Measurements from ENCODE around the gene GRIK1.

Gene GRIK1

DNA sequence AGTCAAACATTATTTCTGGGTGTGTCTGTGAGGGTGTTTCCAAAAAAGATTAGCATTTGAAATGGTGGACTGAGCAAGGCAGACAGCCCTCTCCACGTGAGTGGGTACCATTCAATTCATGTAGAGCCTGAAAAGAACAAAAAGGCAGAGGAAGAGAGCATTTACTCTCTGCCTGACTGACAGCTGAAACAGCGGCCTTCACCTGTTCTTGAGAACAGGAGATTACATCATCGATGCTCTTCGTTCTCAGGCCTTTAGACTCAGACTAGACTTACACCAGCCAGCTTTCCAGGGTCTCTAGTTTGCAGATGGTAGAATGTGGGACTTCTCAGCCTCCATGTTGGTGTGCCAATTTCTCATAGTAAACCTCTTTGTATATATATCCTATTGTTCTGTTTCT, 338.7 kb downstream of the GRIK1 start:
- DNase-seq, result no peak
- intact Hi-C loops (cut with DNase I), result no loop called here

DNA sequence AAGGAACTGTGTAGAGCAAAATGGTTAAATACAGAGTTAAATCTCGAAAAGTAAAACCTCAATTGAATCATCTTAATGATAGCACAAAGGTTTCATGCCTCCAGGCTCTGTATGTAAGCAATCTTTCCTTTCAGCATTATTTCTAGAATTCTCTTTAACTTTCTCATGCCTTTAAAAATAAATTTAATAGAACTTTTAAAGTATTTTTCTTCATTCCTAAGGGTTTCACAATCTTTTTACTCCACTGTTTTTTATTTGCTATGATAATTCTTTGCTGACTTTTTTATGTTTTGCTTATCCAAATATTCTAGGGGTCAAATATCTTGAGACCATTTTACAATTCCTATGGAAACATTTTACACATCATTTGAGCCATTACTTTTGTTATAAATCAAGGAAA, 353.1 kb downstream of the GRIK1 start:
- intact Hi-C loops (cut with DNase I), result no loop called here
- DNase-seq, result no peak

DNA sequence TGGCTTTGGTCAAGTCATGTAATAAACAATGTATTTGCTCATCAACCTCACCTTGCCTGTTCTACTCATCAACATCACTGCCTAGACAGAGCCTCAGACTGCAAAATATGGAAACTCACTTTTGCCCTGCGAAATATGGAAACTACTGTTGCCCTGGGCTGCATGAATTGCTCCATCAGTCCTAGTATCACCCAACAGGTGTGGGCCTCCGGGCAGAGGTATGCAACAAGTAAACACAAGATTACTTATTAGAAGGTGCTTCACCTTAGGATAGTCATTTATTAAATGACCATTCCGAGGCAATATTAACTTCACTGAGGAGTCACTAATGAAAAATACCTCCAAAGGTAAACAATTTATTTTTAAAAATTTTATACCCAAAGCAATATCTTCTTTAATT, 354.3 kb downstream of the GRIK1 start:
- intact Hi-C loops (cut with DNase I), result no loop called here
- no peak for DNase-seq

DNA sequence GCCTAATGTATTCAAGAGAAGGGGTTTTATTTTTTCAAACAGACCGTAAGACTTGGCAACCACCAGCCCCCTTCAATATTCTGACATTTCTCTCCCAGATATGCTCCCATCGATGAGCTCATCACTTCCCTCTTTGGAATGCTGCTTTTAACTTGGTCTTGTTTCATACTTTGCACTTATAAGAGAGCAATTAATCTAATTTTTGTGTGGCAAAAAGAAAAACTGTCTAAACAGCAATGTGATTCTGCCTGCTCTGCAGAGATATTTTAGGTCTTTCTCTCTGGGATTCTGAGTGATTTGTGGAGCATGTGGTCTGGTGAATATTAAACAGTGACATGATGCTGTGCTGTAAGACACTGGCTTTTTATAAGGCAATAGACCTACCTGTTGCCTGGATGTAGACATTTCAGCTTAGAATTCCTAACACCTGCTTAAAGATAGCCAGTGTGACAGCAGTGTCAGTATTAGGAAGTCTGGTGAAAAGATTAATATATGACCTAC, 356.3 kb downstream of the GRIK1 start:
- DNase-seq, result no peak
- intact Hi-C loops (cut with DNase I), result no loop called here

DNA sequence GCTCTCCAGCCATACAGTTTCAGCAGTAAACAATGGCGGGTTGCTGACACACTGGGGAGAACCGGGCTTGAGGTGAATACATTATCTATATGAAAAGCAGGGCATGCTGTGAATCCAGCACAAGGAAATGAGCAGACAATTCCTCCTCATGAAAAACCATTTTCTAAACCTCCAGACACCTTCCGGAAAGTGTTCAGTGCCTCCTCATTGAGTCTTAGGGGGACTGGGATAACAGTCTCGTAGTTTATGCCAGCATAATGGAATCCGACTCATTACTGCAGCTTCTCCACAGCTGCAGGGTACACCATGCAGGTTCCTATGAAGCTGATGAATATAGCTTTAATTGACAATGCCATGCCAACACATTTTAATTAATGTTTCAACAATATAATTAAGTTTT, 356.9 kb downstream of the GRIK1 start:
- no peak for DNase-seq
- intact Hi-C loops (cut with DNase I), result no loop called here

DNA sequence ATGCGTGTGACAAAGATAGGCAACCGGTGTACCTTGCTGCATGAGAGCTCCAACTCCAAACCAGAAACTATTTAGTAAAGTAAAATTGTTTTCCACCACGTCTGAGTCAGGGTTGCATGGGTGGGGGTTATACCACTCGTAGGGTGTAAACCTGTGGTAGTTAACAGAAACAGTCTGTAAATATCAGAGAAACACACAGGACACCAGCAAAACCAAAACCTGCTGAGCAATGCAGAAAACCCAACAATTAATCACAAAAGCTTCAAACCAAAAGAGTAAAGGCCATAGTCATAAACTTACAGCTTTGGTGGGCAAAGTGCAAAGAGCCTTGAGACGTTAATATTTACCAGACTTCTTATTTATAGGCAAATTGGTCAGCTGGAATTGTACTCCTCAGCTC, 358.4 kb downstream of the GRIK1 start:
- no peak for DNase-seq
- intact Hi-C loops (cut with DNase I), result no loop called here

DNA sequence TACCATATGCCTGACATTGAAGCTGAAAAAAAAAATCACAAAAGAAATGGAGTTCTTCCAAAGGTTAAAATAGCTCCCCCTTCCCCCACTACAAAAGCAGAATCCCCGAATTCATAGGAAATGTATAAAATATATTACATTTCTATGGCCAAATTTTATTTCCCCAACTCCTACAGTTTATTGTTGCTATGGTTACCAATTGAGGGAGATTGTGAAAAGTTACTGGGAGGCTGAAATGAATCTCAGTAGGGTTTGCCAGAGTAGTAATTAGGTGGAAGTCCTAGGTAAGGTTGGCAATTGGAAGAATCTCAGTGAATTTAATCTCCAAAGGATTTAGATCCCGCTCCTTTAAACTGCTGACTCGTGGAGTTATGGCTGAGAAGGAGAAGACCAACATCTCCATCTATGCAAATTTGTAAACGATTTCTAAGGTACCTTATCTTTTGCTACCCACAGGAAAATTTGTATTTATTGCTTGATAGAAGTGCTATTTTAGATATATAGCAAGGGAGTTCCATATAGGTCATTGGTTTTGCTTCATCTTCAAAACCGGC, 359.0 kb downstream of the GRIK1 start:
- DNase-seq, result no peak

DNA sequence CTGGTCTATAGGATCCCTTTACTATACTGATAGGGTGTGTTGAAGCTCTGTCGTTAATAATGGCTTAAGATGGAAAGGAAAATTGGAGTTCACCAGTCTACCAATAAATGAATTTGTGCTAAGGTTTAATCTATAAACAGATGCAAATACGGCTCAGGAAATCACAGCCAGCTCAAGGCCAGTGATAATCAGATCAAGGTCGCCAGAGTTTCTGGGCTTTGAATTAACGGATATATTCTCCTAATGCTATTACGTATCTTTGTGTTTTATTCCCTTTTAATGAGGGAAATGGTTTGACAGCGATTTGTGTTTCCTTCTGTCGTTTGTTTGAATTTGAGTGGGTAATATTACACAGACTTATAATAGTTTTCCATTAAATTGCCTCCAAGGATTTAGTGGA, 361.5 kb downstream of the GRIK1 start:
- intact Hi-C loops (cut with DNase I), result no loop called here
- no peak for DNase-seq

More for the DNA sequence above, 359.0 kb downstream of the GRIK1 start:
- intact Hi-C loops (cut with DNase I), result no loop called here

DNA sequence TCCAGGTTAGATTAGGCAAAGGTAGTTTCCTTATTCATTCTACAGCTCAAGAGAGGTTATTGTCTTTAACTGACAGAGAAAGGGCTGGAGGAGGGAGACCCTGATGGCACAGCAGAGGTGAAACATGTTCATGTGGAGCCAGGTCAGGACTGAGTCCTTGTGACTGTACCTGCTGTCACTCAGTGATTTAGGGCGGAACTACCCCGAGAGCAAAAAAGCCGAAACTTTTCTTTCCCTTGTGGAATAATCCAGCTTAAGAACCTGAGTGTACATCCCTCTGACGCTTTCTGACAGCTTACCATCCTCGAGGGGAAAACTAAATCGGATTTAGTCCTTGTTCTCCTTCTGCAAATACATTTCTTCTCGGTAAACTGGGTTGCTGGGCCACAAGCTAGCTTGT, 367.8 kb downstream of the GRIK1 start:
- DNase-seq, result no peak
- intact Hi-C loops (cut with DNase I), result no loop called here

DNA sequence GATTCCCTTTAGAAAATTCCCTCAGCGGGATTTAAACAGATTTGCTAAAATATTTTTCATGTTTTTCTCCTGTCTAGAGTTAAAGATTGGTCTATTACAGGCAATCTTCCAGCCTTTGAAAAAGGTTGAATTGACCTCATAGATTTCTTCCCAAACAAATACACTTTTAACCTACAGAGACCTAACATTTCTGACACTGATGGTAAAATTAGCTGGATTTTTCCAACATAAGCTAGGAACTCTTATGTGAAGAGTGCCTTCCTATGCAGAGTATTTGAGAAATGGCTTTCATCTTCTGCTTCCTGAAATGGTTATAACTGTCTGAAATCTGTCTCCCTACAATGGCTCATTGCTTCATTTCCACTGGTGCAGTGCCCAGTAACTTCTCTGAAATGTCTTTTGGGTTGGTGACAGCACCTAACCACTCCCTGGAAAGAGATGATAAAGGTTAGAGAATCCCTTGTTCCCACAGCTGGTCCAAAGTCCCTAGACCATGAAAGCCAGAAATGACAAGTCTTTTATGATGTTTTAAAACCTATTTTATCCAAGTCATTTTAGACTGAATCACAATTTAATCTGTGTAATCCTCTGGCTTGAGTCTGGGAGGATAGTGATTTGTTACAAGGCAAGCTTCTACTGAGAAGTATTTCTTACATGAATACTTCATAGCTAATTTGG, 371.6 kb downstream of the GRIK1 start:
- DNase-seq, result no peak

DNA sequence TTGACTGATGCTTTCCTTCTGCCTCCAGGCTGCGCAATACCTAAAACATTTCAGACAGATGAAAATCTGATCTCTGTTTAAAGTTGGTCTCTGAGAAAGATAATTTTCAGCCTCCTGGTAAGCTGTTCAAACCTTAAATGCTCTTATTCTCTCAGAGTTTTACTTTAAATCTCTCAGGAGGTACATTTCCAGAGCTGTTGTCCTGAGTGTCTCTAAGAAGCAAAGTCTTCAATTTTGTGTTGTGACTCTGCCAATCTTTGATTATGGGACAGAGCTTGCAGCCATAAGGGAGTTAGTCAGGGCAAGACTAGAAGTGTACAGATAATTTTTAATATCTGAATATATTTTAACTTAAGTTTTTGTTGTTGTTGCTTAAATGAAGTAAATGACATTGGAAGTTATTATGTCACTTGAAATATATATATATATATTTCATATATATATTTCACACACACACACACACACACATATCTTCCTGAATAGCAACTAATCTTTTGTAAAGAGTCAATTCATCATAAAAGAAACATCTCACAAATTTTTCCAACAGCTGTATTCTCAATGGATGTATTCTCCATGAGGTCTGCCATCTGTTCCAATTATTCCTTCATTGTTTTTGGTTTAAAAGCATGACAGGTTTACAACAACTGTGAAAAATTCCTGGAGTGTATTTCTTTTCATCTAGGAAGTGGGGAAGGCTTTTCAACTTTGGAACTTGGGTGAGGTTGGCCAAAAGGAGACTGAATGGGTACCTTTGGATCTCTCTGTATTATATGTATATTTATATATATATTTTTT, 381.7 kb downstream of the GRIK1 start:
- intact Hi-C loops (cut with DNase I), result no loop called here
- no peak for DNase-seq

More for the DNA sequence above, 371.6 kb downstream of the GRIK1 start:
- intact Hi-C loops (cut with DNase I), result no loop called here

DNA sequence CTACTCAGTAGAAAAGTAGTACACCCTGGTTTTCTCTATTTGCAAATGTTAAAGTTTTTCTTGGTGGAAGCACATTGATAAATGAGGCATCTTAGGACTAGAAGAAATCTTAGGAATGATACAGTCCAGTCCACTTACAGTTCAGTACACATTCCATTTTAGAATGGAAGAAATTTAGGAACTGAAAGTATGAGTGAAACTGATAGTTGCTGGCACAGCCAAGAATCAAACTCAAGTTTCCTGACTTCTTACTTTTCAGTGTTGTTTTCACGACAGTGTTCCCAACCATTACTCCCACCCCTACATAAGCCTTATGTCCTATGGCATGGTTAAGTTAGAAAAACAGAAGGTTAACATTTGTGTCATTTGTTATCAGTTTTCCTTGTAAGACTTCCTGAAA, 382.6 kb downstream of the GRIK1 start:
- no peak for DNase-seq
- intact Hi-C loops (cut with DNase I), result no loop called here

DNA sequence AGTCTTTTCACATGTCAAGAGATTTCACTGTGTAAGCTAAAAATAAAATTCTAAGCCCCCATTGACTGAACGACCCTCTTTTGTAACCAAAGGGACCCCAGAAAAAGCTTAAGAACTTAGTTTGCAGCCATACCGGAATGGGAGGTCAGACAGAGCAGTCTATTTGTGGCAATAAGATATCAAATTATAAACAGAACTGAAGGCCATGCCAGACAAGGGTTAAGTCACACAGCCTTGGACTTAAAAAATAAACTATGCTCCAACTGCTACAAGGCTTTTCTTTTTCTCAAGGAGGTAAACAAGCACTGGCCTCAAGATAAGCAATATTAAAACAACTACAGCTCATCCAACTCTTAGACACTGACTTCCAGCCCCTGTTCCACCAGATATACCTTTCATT, 384.2 kb downstream of the GRIK1 start:
- intact Hi-C loops (cut with DNase I), result no loop called here
- no peak for DNase-seq

DNA sequence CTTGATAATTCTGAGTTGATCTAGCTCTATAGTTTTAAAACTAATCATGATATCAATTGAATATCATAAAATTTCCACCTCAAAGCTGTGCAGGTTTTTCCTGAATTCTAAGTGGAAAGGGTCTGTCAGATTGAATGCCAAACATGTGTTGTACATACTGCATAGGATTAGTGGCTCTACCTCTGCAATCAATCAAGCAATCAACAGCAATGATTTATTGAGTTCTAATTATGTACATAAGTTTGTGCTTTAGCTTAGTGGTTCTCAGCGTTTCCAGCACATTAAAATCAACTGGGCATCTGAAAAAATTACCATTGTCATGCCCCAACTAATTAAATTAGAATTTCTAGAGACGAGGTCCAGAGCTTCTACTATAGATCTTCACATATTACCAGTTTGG, 389.6 kb downstream of the GRIK1 start:
- DNase-seq, result no peak
- intact Hi-C loops (cut with DNase I), result no loop called here

DNA sequence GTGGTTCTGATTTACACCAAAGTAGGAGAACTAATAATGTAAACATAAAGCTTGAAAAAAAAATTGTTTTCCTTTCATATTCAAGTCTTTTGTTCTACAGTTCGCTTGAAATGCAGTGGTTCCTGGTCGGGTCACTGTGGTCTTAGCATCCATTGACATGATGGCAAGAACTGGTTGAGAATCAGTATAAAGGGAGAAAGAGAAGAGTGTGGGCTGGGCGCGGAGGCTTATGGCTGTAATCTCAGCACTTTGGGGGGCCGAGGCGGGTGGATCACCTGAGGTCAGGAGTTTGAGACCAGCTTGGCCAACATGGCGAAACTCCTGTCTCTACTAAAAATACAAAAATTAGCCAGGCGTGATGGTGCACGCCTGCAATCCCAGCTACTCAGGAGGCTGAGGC, 390.2 kb downstream of the GRIK1 start:
- intact Hi-C loops (cut with DNase I), result no loop called here
- DNase-seq, result no peak

DNA sequence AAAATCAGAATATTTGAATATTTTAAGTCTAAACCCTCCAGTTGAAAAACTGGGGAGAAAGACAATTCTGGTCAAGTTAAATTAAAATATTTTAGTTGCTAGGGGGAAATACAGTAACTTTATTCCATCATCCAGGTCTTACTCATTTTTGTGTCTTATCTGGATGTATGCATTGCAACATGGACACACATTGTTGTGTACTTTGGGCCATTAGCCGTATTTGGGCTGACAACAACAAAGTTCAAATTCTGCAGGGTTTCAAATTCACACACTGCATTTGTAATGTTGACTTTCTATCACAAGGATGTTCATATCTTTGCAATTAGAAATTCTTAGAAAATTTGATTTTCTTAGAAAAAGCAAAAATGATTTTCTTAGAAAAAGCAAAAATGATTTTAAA, 391.8 kb downstream of the GRIK1 start:
- intact Hi-C loops (cut with DNase I), result no loop called here
- DNase-seq, result no peak

DNA sequence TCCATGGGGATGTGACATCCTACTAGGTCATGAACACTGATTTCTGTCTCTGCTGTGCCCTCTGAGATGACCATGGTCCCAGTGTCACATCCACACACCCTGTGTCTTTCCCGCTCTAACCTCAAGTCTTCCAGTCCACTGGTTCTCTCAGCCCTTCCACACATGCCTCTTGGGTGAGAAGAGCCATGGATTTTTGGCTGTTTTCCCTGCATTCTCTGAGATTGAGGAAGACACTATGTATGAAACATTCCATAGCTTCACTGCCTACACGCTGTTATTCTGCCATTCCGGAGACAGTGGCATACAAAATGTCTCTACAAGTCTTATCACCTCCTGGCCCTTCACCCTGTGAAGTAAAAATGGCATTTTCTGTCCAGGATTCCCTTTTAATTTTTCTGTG, 393.7 kb downstream of the GRIK1 start:
- no peak for DNase-seq

DNA sequence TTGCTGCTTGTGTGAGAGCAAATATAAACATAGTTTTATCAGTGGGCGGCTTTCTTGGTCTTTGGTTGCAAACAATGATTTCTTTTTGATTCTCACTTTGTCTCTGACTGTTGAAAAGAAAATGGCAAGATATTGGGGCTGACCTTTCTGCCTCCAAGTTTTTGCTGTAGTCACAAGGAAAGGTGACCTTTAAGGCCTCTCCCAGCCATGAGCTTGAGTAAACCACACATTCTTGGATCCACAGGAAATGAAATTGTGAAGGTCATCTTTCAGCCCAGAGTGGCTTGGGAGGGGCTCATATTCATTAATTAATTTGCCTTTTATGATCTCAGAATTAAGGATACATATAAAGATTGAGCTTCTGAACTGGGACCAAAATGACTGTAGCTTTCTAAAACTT, 399.5 kb downstream of the GRIK1 start:
- intact Hi-C loops (cut with DNase I), result no loop called here
- no peak for DNase-seq

More for the DNA sequence above, 393.7 kb downstream of the GRIK1 start:
- intact Hi-C loops (cut with DNase I), result no loop called here

DNA sequence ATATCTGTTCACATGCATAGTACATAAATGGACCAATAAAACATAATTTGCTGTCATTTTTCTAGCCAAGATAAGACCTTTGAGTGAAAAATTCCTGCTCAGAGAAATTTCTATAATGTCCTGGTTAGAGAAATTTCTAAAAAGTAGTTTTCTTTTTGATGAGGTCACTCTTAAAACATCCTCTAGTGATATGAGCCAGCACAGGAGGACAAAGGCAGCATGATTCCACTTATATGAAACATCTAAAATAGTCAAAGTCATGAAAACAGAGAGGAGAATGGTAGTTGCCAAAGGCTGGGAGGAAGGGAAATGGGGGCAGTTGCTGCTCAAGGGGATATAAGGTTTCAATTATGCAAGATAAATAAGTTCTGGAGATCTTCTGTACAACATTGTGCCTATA, 401.7 kb downstream of the GRIK1 start:
- intact Hi-C loops (cut with DNase I), result no loop called here
- no peak for DNase-seq

DNA sequence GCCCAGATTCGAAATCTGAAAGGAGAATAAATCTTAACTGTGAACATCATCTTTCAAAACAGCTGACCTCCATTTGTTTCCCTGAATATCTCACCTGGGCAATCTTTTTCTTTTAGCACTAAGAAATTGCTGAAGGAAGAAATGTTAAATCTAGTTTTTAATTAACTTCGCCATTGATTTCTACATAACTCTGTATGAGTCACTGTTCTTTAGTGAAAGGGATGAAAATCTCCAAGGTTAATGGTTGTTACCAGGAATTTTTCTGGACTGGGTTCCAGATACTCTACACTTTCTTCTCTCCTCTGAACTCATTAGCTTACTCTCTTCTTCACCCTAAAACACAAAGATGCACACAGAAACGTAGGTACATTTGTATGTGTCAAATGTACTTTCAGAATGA, 405.3 kb downstream of the GRIK1 start:
- DNase-seq, result no peak
- intact Hi-C loops (cut with DNase I), result no loop called here

DNA sequence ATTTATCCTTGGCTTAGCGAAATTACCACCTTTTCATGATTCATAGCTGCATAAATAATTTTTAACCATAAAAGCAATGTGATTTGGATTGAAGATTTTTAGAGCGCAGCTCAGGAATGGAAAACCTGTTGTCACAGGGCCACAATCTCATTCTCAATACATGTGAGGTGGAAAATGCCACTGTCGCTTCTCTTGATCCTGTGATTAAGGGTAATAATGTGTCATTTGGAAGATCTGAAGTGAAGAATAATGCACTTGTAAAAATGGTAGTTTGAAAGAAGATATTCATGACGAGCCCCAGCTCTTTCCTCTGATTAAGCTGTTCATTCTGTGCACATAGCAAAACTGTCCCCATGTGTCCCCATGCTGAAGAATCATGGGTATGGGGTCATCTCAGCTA, 410.7 kb downstream of the GRIK1 start:
- no peak for DNase-seq
- intact Hi-C loops (cut with DNase I), result no loop called here

Measured in head of caudate nucleus (tissue), 42 donors.